Activated naive CD4-positive, alpha-beta T cell treated with anti-CD3 and anti-CD28 coated beads, Interleukin-2, amount 10 ng/mL, durations not matched to agents 5 hours and 36 hours (primary cell): Measurements from ENCODE around the gene EHF. TPM values are rescaled to one million over a fixed set of nuclear protein-coding genes. Genes with fewer than 3 reads are reported as not detected.

ENCODE experiments used
- total RNA-seq, 2 experiments: library from RNA; stranded (reverse); gene quantifications; one replicate each; pipeline ENCODE4 v1.2.3, GENCODE V29; 2021

Gene EHF
- total RNA-seq, result not detected

GRCh38 chr11:34620820-34621792 is at the start of gene EHF:
Gene EHF (plus strand): TSS chr11:34621093. CDS start chr11:34642631, 21,538 bp downstream.

Other genes with a start within 250 kb of the EHF start
- 10 to 100 TPM; 45.0 to 46.2 TPM for gene CAT, start 182.2 kb upstream of the EHF start, total RNA-seq
- not detected for gene ELF5, start 107.3 kb upstream of the EHF start, total RNA-seq